NCI-H1694 (cell line): ENCODE results near the gene SNU13.
"Not testable (repeated sequence)": the region's sequence is repeated elsewhere in the genome, so short reads cannot be mapped to it uniquely, and the experiment has no call there.

ENCODE experiments used
- DNase-seq: peaks from one replicate; lab custom pipeline; 2025; lab: John Stamatoyannopoulos, UW

SNU13 gene

DNA sequence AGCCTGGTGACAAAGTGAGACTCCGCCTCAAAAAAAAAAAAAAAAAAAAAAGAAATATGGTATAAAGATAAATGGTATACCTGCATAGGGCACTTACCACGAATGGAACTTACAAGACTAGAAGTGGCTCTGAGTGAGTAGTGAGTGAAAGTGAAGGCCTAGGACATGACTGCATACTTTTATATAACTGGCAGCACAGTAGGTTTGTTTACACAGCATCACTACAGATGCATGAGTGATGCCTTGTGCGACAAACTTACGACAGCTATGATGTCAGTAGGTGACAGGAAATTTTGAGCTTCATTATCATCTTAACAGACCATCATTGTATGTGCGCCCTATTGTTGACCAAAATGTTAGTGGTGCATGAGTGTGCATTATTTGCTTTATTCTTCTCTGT is 49.9 kb downstream of the SNU13 start:
- DNase-seq, result no peak

DNA sequence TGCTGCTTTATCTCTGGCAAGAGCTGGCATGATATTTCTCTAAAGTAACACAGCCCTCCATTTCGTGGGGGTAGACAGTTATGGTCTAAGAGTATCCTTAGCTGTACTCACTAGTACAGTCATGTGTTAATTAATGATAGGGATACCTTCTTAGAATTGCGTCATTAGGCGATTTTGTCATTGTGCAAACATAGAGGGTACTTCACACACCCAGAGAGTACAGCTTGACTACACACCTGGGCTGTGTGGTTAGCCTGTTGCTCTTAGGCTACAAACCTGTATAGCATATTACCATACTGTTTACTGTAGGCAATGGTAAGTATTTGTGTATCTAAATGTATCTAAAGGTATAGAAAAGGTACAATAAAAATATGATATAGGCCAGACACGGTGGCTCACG is 50.5 kb downstream of the SNU13 start:
- no peak for DNase-seq

DNA sequence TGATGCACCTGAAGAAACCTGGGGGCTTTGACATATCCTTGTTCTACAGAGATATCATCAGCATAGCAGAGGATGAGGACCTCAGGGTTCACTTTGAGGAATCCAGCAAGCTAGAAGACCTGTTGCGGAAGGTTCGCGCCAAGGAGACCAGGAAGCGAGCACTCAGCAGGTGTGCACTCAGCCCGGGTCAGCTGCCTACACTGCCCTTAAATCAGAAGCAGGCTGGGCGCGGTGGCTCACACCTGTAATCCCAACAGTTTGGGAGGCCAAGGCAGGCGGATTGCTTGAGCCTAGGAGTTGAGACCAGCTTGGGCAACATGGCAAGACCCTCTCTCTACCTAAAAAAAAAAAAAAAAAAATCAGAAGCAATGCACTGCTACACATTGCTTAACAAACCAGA is 51.0 kb downstream of the SNU13 start:
- not testable (repeated sequence) for DNase-seq

DNA sequence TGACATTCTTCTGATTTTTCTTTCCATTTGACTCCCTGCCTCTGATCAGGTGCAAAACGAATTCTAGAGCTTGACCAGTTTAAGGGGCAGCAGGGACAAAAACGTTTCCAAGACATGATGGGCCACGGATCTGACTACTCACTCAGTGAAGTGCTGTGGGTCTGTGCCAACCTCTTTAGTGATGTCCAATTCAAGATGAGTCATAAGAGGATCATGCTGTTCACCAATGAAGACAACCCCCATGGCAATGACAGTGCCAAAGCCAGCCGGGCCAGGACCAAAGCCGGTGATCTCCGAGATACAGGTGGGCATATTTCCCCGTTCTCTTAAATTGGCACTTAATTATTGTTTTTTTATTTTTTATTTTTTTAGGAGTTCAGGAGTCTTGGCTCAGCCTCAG is 52.2 kb downstream of the SNU13 start:
- no peak for DNase-seq

DNA sequence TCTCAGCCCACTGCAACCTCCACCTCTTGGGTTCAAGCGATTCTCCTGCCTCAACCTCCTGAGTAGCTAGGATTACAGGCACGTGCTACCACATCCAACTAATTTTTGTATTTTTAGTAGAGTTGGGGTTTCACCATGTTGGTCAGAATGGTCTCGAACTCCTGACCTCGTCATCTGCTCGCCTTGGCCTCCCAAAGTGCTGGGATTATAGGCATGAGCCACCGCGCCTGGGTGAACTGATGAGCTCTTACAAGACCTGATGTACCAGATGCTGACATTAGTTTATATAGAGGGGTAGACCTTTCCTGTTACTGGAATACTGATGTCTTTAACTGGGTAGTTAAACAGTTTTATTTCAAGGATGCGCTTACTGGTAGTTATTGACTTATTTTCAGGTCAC is 54.1 kb downstream of the SNU13 start:
- DNase-seq, result not testable (repeated sequence)

DNA sequence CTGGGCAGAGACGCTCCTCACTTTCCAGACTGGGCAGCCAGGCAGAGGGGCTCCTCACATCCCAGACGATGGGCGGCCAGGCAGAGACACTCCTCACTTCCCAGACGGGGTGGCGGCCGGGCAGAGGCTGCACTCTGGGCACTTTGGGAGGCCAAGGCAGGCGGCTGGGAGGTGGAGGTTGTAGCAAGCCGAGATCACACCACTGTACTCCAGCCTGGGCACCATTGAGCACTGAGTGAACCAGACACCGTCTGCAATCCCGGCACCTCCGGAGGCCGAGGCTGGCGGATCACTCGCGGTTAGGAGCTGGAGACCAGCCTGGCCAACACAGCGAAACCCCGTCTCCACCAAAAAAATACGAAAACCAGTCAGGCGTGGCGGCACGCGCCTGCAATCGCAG is 57.1 kb downstream of the SNU13 start:
- DNase-seq, result not testable (repeated sequence)

DNA sequence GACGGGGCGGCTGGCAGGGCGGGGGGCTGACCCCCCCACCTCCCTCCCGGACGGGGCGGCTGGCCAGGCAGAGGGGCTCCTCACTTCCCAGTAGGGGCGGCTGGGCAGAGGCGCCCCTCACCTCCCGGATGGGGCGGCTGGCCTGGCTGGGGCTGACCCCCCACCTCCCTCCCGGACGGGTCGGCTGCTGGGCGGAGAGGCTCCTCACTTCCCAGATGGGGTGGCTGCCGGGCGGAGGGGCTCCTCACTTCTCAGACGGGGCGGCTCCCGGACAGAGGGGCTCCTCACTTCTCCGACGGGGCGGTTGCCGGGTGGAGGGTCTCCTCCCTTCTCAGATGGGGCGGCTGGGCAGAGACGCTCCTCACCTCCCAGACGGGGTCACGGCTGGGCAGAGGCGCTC is 57.6 kb downstream of the SNU13 start:
- not testable (repeated sequence) for DNase-seq

DNA sequence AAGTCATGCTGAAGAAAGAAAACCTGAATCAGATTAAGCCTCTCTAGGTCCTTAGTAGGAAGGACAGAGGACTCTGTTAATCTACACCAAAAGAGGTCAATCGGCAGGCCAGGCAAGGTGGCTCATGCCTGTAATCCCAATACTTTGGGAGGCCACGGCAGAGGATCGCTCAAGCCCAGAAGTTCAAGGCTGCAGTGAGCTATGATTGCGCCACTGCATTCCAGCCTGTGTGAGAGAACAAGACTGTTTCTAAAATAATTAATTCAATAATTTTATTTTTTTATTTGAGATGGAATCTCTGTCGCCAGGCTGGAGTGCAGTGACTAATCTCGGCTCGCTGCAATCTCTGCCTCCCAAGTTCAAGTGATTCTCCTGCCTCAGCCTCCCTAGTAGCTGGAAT is 63.1 kb downstream of the SNU13 start:
- DNase-seq, result no peak
